NCI-H146 (cell line): ENCODE data around the gene NDUFB1.

Experiments
- DNase-seq: peaks from one replicate; lab custom pipeline; 2025; lab: John Stamatoyannopoulos, UW

NDUFB1 gene

GRCh38 chr14:92093320-92093719 lies 28.2 kb downstream of the NDUFB1 start:
- DNase-seq = no peak

GRCh38 chr14:92088494-92088893 lies 33.0 kb downstream of the NDUFB1 start:
- no peak for DNase-seq

GRCh38 chr14:92074555-92074954 lies 47.0 kb downstream of the NDUFB1 start:
- DNase-seq = no peak
